A204.1 (cell line): ENCODE measurements around the gene UROC1.

Source experiments
- FAIRE-seq: peaks from 2 replicates; lab custom pipeline; 2012; peaks lifted over from hg19 to GRCh38; lab: Jason Lieb, UNC

Gene UROC1

DNA sequence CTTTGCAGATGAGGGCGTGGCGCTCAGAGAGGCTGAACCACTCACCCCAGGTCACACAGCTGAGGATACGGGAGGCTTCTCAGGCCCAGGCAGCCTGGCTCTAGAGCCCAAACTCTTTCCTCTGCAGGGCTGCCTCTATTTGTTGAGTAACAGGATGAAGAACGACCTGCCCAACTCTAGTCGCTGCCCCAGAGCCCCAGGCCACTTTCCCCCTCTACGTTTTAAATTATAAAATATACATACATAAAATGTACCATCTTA, 22.7 kb downstream of the UROC1 start:
- no peak for FAIRE-seq

GRCh38 chr3:126494204-126494969, 23.2 kb downstream of the UROC1 start:
- FAIRE-seq: no peak

DNA sequence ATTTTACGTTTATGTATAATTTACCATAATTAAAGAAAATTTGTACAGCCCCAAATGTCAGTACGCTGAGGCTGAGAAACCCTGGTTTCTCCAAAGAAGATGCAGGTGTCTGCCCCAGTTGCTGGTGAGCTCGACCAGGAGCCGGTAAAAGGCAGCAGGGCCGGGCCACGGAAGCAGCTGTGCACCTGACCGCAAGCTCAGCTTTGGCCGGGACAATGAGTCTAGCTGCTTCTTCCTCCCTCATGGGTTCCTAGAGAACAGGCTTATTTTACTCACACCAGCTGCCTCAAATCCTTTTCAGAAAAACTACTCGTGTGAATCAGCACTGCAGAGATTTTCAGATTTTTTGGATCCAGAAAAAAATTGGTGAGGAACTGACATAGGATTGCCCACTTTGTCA, 23.8 kb downstream of the UROC1 start:
- no peak for FAIRE-seq

GRCh38 chr3:126493051-126493450, 24.5 kb downstream of the UROC1 start:
- FAIRE-seq: no peak

- FAIRE-seq: no peak
Measured at GRCh38 chr3:126491221-126492013, 26.2 kb downstream of the UROC1 start.

GRCh38 chr3:126490619-126491018, 27.0 kb downstream of the UROC1 start:
- FAIRE-seq: no peak

GRCh38 chr3:126488886-126489569, 28.5 kb downstream of the UROC1 start:
- no peak for FAIRE-seq

DNA sequence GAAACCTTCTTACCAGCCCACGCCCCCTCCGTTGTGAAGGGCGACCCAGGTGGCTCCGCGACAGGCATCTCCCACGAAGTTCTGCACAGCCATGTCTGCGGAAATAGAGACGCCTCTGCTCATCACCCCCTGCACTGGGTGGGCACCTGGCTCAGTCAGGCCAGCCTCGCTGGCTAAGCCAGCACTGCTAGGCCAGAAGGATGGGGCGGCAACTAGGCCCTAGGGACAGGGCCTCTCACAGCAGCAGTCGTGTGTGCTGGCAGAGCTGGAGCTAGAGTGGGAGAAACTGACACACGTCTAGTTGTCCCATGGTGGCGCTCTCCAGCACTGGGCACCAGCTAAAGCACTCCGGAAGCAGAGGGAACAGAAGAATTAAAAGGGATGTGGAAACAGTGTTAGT, 29.4 kb downstream of the UROC1 start:
- no peak for FAIRE-seq

- no peak for FAIRE-seq
Measured at GRCh38 chr3:126487151-126487771, 30.3 kb downstream of the UROC1 start.

DNA sequence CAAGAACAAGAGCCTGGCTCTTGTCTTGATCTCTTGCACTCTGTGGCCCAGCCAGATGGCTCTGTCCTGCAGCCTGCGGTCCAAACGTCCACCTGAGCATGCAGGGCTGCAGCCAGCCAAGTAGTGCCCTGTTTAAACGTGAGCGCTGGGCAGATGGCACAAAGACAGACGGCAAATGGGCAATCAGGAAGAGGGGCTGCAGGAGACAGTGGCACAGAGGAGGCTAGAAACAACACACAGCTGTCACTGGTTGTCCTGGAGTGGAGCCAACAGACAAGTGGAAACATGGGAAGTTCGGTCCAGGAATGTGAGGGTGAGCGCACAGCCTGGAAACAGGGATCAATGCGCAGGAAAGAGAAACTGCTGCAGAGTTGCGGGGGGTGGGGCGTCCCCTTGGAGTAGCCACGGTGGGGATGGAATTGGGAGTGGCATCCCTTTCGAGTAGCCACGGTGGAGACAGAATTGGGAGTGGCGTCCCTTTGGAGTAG, 31.2 kb downstream of the UROC1 start:
- no peak for FAIRE-seq

- no peak for FAIRE-seq
Measured at GRCh38 chr3:126485956-126486355, 31.6 kb downstream of the UROC1 start.

DNA sequence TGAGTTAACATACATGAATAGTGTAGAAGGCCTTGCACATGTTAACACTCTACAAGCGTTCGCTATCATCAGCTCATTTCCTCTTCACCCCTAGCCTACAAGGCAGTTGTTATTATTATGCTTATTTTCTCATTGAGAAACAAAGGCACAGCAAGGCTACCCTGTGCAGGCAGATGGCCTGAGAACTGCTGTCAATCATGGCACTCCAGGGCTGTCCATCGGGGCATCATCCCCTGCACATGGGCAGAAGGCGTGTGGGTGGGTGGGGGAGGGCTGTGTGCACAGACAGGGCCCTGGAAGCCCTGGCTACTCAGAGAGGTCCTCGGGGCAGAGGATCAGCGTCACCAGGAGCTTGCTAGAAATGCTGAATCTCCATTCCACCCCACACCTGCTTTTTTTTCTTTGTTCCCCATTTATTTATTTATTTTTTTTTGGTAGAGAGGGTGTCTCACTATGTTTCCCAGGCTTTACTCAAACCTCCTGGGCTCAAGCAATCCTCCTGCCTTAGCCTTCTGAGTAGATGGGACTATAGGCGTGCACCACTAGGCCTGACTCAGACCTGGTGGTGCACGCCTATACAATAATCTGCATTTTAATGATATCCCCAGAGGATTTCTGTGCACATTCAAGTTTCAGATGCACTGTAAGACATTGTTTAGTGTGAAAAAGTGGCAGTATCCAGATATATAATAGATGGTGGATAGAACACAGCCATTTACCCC, 32.2 kb downstream of the UROC1 start:
- no peak for FAIRE-seq

DNA sequence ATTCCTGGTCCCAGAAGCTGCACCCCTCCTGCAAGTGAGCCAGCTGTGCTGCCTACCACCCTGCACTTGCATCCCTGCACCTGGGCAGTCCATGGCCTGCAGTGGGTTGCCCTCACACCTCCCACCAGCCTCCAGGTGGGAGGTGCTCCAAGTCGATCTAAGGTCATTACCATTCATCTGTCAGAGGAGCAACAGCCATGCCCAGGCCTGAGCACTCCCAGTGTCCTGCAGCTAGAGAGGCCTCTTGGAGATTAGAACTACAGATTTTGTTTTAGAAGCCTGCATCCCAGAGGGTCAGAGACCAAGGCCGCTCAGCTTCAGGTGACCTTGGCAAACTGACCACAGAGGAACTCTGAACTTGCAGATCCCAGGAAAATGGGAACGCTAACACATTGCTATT, 32.9 kb downstream of the UROC1 start:
- no peak for FAIRE-seq

DNA sequence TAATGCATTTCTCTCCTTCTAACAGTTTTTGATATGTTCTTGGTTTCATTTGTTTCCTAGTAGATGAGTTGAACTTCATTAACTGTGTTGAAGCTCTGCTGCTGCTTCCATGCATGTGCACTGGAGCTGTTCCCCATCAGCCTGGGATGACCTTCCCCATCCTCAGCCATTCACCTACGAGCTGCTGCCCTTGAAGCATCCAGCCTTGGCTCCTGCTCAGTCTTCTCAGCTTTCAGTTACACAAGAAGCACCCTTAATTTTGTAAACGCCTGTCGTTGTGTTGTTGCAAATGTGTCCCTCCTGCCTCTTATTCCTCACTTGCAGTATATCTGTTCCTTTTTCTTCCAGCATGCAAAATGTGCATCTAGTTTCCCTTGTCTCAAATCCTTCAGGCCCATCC, 33.4 kb downstream of the UROC1 start:
- no peak for FAIRE-seq

DNA sequence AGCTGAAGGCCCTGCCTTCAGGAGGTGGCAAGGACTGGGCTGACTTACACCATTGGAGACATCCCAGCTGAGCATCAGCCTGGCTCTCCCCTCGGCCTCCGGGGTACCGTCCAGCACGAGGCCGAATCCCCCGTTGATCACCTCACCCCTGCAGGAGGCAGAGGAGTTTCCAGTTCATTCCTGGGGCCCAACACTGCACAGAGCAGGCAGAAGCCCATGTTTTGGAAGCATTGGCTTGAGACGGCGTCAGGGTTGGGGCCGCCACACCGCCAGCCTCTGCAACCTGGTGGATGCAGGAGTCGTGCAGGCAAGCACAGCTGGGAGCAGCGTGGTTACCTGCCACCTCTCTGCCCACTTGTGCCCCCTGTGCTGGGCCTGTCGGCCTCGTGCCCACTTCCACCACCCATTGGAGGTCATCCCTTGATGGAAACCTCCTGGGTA, 34.2 kb downstream of the UROC1 start:
- FAIRE-seq: no peak

DNA sequence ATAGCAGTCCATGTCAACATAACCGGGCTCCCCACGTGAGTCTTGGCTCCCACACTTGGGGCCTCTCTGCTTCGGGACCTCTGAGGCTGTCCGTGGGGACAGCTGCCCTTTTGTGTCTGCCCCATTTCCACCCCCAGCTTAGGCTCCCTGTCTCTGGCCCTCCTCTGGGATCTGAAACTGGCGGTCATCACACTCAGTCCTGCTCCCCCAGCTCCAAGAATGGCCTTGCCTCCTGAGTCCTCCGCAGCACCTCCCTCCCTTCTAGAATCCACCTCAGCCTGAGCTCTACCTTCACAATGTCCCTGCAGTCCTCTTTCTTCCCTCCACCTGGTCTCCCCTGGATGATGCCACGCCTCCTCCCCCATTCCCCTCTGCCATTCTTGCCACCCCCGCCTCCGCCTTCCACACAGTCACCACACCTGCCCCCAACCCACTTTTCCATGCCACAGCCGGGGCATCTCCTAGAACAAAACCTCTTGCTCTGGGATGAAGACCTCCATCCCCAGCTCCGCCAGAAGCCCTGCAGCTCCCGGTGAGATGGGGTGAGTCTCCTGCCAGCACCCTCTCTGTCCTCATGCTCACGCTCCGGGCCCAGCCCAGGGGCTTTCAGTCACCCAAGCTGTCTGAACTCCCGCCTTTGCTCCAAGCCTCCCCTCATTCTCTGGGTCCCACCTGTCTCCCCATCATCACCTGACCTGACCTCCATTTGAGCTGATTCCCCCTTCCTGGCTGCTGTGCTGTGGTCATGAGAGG, 34.9 kb downstream of the UROC1 start:
- no peak for FAIRE-seq

- no peak for FAIRE-seq
Measured at GRCh38 chr3:126481808-126482502, 35.6 kb downstream of the UROC1 start.

GRCh38 chr3:126480861-126481260, 36.7 kb downstream of the UROC1 start:
- FAIRE-seq: no peak

DNA sequence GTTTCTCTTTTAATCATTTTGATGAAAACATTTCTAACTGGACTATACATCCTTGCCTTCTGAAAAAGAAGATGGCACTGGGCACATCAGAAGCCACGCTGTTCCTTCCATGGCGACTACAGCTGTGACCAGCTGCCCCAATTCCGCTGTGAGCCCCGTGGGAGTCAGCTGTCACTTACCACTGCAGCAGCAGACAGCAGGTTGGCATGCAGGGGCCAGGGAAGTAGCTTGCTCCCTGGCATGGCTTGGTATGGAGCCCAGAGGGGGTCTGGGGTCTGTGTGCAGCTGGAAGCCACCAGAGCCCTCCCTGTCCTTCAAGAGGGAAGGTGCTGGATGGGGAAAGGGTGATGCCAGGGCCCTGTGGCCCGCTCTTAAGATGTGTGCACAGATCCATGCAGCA, 37.4 kb downstream of the UROC1 start:
- FAIRE-seq: no peak

DNA sequence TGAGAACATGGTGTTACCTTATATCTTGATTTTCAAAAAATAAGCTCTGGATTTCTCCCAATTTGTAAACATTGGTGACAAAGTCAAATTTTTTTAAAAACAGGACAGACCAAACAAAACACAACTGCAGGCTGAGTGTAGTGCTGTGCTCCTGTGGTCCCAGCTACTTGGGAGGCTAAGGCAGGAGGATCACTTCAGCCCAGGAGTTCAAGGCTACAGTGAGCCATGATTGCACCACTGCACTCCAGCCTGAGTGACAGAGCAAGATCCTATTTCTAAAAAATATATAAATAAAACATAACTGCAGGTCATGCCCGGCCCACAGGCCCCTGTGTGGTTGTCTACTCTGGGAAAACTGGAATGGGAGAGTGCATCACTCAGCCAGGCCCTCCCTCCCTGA, 37.9 kb downstream of the UROC1 start:
- no peak for FAIRE-seq
